ENCODE results near the gene TRIM17. TPM values are rescaled to one million over a fixed set of nuclear protein-coding genes. Genes with fewer than 3 reads are reported as not detected.
A peak's percentile ranks its signal among the peaks of the same experiment; 100 is the strongest.

TRIM17 gene
- total and polyA plus RNA-seq, 9 of the 15 experiments (the other 6 are each of a cell fraction or from before 2014, with no cell fraction given): not detected

DNA sequence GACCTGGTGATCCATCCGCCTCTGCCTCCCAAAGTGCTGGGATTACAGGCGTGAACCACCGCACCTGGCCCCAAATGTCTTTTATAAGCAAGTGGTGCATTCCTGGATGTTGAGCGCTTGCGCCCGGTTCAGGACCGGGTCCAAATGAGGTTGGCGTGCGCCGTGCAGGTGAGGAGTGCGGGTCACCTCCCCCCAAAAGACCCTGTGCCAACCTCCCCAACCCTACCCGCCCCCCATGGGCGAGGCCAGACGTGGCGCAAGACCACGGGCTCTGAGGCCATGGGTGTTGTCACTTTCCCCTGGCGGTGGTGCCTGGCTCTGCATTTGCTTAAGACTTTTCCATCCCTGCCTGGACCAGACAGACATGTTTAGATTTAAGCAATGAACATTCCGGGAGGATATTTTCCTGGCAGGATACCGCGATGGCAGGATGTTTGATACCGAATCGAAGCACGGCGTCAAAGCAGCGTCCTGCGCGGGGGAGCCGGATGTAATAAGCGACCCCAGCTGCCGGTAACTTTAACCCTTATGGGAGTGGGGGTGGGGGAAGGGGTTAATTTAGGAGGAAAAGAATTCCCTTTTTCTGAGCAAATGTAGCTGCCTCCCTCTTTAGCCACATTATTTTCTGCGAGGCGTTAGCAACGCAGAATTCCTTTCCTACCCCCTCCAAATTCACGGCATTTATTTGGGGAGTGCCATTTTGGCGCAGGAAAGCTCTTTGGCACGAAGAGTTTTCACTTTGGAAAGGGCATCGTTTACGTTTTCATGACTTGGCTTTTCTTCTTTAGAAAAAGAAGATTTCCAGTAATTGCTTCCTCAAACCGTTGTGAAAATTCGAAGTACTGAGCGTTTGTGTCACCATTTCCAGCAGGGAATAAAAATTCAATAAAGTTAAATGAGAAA is 42.7 kb upstream of the TRIM17 start (continued):
- TF ChIP-seq SAFB2 (IDR thresholded peaks at IDR 0.05; ENCODE audit: borderline replicate concordance, low read depth, low read length, severe bottlenecking) (no peak), EP300 (IDR thresholded peaks at IDR 0.05; ENCODE audit: low read length) (no peak; the same call in 1 of the 2 replicates), SRSF9 (IDR thresholded peaks at IDR 0.05; ENCODE audit: borderline replicate concordance, low read depth, low read length) (no peak), YY1 (IDR thresholded peaks at IDR 0.05; ENCODE audit: borderline replicate concordance in 1 of 3, control insufficient read depth in 1 of 3, extremely low read depth in 1 of 3, insufficient read depth in 3 of 3, insufficient read length in 1 of 3, insufficient replicate concordance in 2 of 3, low read depth in 1 of 3, low read length in 2 of 3) (peak; percentile 11 to 61 (median 53)), ZNF311 (CRISPR knock-in tag; IDR thresholded peaks at IDR 0.05) (no peak), MTA3 (IDR thresholded peaks at IDR 0.05; ENCODE audit: borderline replicate concordance) (peak; percentile 64; the same call in 1 of the 2 replicates), ETV1 (tag; conservative IDR thresholded peaks at IDR 0.05; ENCODE audit: low read depth) (no peak), ARNT (IDR thresholded peaks at IDR 0.05) (no peak), SNIP1 (IDR thresholded peaks at IDR 0.05; ENCODE audit: low read depth) (no peak), AFF1 (IDR thresholded peaks at IDR 0.05; ENCODE audit: low read depth in 1 of 2, partially characterized antibody in 2 of 2) (no peak), MBD1 (CRISPR knock-in tag; IDR thresholded peaks at IDR 0.05) (no peak)
- TF ChIP-seq, protein P1, sequence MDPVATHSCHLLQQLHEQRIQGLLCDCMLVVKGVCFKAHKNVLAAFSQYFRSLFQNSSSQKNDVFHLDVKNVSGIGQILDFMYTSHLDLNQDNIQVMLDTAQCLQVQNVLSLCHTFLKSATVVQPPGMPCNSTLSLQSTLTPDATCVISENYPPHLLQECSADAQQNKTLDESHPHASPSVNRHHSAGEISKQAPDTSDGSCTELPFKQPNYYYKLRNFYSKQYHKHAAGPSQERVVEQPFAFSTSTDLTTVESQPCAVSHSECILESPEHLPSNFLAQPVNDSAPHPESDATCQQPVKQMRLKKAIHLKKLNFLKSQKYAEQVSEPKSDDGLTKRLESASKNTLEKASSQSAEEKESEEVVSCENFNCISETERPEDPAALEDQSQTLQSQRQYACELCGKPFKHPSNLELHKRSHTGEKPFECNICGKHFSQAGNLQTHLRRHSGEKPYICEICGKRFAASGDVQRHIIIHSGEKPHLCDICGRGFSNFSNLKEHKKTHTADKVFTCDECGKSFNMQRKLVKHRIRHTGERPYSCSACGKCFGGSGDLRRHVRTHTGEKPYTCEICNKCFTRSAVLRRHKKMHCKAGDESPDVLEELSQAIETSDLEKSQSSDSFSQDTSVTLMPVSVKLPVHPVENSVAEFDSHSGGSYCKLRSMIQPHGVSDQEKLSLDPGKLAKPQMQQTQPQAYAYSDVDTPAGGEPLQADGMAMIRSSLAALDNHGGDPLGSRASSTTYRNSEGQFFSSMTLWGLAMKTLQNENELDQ (CRISPR knock-in tag; IDR thresholded peaks at IDR 0.05; ENCODE audit: borderline replicate concordance): no peak
- TF ChIP-seq, protein P2, sequence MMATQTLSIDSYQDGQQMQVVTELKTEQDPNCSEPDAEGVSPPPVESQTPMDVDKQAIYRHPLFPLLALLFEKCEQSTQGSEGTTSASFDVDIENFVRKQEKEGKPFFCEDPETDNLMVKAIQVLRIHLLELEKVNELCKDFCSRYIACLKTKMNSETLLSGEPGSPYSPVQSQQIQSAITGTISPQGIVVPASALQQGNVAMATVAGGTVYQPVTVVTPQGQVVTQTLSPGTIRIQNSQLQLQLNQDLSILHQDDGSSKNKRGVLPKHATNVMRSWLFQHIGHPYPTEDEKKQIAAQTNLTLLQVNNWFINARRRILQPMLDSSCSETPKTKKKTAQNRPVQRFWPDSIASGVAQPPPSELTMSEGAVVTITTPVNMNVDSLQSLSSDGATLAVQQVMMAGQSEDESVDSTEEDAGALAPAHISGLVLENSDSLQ (IDR thresholded peaks at IDR 0.05): no peak; the same call in 1 of the 2 replicates
- TF ChIP-seq, protein P3, sequence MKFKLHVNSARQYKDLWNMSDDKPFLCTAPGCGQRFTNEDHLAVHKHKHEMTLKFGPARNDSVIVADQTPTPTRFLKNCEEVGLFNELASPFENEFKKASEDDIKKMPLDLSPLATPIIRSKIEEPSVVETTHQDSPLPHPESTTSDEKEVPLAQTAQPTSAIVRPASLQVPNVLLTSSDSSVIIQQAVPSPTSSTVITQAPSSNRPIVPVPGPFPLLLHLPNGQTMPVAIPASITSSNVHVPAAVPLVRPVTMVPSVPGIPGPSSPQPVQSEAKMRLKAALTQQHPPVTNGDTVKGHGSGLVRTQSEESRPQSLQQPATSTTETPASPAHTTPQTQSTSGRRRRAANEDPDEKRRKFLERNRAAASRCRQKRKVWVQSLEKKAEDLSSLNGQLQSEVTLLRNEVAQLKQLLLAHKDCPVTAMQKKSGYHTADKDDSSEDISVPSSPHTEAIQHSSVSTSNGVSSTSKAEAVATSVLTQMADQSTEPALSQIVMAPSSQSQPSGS (CRISPR knock-in tag; IDR thresholded peaks at IDR 0.05): no peak

All from K562 (cell line).